Measurements from ENCODE around the gene IQCE. TPM values are rescaled to one million over a fixed set of nuclear protein-coding genes. Genes with fewer than 3 reads are reported as not detected.

Gene IQCE
- polyA plus RNA-seq, 1 donor: 5.4 TPM

DNA sequence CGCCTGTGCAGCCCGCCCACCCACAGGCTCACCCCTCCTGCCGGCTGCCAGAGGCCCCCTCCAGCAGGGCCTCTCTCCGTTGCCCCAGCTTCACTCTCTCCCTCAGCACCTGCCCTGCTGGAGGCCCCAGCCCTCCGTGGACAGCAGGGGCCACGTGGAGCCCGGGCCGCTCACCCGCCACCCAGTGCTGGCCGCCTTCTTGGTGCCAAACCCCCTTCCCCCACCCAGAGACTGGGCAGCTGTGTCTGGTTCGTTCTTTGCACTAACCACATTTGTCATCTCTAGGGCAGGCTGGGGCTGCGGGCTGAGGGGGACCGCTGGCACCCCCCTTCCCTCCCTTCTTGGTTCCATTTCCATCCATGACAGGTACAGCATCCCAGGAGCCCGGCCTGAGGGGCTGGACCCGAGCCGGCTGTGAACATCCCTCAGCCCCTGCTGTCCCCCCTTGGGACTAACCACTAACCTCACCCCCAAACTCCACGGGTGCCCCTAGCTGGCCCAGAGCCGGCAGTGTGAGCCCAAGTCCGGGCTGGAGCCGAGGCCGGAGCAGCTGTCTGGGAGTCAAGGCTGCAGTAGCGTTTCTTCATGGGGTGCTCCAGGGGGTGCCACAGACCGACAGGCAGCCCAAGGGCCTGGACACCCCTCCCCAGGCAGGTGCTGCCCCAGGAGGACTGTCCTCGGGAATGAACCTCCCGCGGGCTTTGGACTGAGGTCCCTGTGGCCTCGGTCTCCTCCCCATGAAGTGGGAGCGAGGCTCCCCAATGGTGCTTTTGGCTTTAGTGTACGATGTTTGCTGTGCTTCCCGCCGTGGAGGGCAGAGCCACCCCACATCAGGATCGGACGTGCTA is 103.7 kb downstream of the IQCE start:
- DNase-seq (ENCODE audit: low read depth): no peak

DNA sequence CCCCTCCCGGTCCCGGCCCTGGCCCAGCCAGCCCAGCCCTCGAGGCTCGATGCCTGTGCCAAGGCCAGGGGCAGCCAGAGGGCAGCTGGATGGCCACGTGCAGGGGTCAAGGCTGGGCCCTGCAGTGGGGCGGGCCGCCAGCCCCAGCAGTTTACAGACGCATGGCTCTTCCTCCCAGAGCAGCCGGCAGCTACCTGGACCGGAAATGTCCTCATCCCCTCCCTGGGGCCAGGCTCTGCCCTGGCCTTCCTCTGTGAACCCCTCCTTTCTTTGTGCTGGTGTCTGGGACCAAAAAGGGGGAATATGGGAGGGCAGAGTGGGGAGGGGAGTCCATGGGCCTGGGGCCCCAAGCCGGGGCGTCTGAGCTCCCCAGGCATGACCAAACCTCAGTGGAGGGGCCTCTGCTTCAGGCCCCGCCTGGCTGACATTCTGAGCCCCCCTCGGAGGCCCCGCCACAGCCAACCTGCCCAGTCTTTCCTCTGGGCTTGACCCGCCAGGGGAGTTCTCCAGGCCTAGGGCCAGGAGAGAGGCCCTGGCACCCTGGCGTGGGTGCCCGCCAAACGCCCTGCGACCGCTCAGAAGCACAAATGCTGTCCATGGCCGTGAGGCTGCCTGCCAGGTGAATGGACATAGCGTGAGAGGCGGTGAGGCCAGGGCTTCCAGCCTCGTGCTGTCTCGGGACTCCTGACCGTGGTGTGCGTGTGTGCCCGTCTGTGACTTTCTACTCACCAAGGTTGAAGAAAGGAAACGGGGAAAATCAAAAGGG is 104.5 kb downstream of the IQCE start:
- no peak for DNase-seq (ENCODE audit: low read depth)

DNA sequence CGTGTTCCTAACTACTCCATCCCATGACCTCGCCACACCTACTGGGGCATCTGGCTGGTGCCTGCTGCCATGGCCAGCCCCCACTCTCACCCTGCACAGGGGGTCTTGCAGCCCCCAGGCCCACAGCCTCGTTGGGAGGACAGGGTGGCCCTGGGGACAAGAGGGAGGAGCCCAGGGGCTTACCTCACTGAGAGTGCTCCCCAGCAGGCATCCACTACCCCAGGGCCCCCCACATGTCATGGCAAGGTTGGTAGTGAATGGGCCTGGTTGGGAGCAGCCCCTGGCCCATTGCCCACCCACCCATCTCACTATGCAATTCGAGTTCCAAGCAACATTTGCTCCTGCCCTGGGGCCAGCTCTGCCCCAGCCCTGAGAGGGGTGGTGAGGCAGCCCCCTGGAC is 105.2 kb downstream of the IQCE start:
- DNase-seq (ENCODE audit: low read depth): no peak

Other genes with a start within 250 kb of the IQCE start
- 29.2 TPM for gene SNX8, start 244.5 kb upstream of the IQCE start, polyA plus RNA-seq (ENCODE audit: insufficient read length)
- gene EIF3B, start 204.2 kb upstream of the IQCE start, polyA plus RNA-seq (ENCODE audit: insufficient read length): 90.2 TPM
- gene CHST12, start 155.4 kb upstream of the IQCE start, polyA plus RNA-seq (ENCODE audit: insufficient read length): 9.3 TPM
- not detected for gene GRIFIN, start 82.6 kb upstream of the IQCE start, polyA plus RNA-seq (ENCODE audit: insufficient read length)
- gene LFNG, start 39.2 kb upstream of the IQCE start, polyA plus RNA-seq (ENCODE audit: insufficient read length): 19.7 TPM
- gene BRAT1, start 3.5 kb upstream of the IQCE start, polyA plus RNA-seq (ENCODE audit: insufficient read length): 20.3 TPM
- 71.4 TPM for gene TTYH3, start 73.0 kb downstream of the IQCE start, polyA plus RNA-seq (ENCODE audit: insufficient read length)
- 0.29 TPM for gene AMZ1, start 129.2 kb downstream of the IQCE start, polyA plus RNA-seq (ENCODE audit: insufficient read length)

Measured in forelimb muscle (tissue), 1 donor.